Hepatocyte (in vitro differentiated cells): ENCODE results near the gene TCF19.

Experiments
- CTCF ChIP-seq: fragments of 200-600 bp; sonication (generic); IDR thresholded peaks from 2 replicates; pipeline ENCODE4 v1.5.1; 2016; ENCODE audit warnings: antibody characterized with exemption, mild to moderate bottlenecking; ENCODE audit not compliant: poor library complexity
- EZH2 ChIP-seq: fragments of 200-600 bp; sonication (generic); IDR thresholded peaks from 2 replicates; pipeline ENCODE4 v1.6.1; 2016; ENCODE audit warnings: antibody characterized with exemption, mild to moderate bottlenecking, borderline replicate concordance

GRCh38 chr6:31170987-31171671, 12.7 kb downstream of the TCF19 start:
- TF ChIP-seq EZH2 (no peak), CTCF (no peak)
